K562 treated with DMSO at 1 percent for 4 hours (cell line): ENCODE data around the gene CIROP. TPM values are rescaled to one million over a fixed set of nuclear protein-coding genes. Genes with fewer than 3 reads are reported as not detected.

ENCODE experiments used
- total RNA-seq: library from RNA; unstranded; fragments of 300-600 nt; gene quantifications from 2 replicates; pipeline ENCODE4 v1.2.3, GENCODE V29; 2022; ENCODE audit not compliant: insufficient read depth

CIROP gene, protein sequence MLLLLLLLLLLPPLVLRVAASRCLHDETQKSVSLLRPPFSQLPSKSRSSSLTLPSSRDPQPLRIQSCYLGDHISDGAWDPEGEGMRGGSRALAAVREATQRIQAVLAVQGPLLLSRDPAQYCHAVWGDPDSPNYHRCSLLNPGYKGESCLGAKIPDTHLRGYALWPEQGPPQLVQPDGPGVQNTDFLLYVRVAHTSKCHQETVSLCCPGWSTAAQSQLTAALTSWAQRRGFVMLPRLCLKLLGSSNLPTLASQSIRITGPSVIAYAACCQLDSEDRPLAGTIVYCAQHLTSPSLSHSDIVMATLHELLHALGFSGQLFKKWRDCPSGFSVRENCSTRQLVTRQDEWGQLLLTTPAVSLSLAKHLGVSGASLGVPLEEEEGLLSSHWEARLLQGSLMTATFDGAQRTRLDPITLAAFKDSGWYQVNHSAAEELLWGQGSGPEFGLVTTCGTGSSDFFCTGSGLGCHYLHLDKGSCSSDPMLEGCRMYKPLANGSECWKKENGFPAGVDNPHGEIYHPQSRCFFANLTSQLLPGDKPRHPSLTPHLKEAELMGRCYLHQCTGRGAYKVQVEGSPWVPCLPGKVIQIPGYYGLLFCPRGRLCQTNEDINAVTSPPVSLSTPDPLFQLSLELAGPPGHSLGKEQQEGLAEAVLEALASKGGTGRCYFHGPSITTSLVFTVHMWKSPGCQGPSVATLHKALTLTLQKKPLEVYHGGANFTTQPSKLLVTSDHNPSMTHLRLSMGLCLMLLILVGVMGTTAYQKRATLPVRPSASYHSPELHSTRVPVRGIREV
- total RNA-seq = not detected in 2 replicates

DNA sequence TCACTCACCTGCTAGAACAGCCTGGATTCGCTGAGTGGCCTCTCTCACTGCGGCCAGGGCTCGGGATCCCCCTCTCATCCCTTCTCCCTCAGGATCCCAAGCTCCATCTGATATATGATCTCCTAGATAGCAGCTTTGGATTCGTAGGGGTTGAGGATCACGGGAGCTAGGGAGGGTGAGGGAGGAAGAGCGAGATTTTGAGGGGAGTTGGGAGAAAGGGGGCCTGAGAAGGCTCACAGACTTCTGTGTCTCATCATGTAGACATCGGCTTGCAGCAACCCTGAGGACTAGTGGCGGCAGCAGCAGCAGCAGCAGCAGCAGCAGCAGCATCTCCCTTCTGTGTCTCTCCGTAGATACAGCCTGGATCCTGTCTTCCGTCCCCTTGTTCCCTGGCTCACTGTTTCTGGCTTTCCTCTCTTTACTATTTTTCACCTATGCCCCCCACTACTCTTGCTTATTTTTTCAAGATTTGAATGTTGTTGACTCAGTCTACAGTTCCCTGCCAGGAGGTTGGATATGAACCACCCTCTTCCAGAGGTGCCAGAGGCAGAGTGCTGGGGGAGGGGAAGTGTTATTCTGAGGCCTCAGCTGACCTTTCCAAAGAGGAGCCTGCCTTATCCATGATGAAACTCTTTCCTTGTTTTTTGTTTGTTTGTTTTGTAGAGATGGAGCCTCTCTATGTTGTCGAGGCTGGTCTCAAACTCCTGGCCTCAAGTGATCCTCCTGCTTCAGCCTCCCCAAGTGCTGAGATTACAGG, at the start of gene CIROP:
Gene CIROP (minus strand): TSS at position 399 of the 757 bp plus-strand sequence. CDS start 69 bp downstream, at position 330.

DNA sequence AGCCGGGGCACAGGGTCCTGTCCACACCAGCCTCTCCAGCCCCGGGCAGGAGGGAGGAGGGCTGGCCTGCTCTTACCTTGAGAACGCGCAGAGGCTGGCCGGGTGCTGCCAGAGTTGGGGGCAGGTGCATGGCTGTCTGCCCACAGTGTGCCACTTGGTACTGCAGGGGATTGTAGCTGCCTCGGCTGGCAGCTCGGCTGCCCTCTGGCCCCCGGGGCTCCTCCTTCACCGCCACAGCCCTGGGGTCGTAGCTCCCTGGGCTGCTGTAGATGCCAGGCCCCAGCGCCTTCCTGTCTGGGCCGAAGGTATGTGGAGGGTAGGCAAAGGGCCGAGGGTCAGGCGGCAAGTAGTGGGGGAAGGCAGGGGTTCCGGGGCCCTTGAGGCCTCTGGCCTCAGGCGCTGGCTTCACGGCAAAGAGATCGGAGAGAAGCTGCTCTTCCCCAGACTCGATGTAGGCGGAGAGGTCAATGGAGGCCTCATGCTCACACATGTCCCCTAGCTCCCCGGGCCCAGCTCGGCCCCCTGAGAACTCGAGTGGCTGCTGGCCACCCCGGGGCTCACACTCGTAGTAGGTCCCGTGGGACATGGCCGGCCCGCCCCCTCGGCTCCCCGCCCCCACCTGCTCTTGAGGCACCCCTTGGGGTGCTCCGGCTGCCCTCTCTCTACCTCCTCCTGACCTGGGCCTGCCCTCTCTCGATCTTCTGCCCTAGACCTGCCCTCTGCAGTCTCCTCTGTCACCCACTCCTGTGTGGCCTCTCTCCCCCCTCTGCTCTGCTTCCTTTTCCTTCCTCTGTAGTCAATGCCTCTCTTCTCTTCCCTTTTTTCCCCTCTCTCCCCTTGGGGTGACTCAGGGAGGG, 13.9 kb upstream of the CIROP start, which contains the start of gene CEBPE:
Gene CEBPE (minus strand): TSS at position 750 of the 857 bp plus-strand sequence. CDS start 164 bp downstream, at position 586.

DNA sequence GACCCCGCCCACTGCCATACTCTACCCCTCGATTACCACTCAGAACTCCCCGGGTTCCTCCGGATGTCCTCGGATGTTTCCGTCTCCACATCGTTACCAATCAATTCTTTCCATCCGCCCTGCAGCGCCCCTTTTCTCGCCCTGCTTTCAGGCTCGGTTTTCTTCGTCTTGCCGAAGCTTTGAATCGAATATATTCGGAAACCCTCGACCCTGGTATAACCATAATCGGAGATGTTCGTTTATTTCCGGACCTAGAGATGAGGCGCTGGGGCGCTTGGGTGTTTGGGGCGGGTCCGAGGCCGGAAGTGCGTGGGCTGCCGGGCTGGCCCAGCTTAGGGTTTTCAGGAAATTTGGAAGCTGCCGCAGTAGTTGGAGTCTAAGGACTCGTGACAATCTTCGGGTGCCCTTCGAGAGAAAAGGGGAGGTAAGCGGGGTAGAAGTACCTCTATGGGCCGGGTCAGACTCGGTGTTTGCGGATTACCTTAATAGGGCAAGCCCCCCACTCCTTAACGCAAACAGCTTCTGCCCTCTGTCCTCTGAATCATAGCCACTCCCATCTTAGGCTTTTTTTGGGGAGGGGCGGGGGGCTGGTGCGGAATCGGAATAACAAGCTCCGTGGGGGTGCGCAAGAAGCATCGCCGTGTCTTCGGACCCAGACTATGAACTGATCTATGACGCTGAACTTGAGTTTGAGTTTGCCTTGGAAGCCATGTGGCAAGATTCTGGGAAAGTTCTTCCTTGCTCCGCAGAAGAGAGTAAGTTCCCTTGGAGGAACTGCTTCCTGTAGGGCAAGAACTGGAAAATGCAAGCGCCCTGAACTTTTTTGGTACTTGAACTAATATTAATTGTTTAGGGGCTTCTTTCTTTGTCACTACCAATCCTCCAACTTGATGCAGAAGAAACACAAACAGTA, 9.3 kb downstream of the CIROP start, which contains the start of gene C14orf119:
Gene C14orf119 (plus strand): TSS at position 310 of the 913 bp plus-strand sequence. CDS start 2,154 bp downstream, outside the sequence.

DNA sequence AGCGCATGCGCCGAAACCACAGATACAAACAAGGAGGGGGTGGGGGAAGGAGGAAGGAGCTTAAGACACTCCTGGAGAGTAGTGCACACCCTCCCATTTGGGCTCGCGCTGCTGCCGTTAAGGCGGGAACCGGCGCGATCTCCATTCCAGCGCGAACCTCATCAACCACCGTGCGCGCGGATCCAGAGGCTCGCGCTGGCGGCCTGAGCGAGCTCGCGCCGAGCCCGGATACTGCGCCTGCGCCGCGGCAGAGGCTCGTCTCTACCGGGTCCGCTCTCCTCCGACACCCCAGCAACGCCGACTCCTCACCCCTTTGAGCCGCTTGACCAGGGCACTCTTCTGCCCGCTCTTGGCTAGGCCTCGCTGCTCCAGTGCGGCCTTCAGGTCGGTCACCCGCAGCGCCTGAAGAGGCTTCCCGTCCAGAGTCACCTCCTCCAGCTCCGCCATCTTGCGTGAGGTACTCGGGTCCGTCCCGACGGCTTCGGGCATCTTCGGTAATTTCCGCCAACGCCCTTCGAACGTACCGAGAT, 10.1 kb downstream of the CIROP start, which contains the start of gene ACIN1:
Gene ACIN1 (minus strand): TSS at position 471 of the 530 bp plus-strand sequence. CDS start 24 bp downstream, at position 447.

DNA sequence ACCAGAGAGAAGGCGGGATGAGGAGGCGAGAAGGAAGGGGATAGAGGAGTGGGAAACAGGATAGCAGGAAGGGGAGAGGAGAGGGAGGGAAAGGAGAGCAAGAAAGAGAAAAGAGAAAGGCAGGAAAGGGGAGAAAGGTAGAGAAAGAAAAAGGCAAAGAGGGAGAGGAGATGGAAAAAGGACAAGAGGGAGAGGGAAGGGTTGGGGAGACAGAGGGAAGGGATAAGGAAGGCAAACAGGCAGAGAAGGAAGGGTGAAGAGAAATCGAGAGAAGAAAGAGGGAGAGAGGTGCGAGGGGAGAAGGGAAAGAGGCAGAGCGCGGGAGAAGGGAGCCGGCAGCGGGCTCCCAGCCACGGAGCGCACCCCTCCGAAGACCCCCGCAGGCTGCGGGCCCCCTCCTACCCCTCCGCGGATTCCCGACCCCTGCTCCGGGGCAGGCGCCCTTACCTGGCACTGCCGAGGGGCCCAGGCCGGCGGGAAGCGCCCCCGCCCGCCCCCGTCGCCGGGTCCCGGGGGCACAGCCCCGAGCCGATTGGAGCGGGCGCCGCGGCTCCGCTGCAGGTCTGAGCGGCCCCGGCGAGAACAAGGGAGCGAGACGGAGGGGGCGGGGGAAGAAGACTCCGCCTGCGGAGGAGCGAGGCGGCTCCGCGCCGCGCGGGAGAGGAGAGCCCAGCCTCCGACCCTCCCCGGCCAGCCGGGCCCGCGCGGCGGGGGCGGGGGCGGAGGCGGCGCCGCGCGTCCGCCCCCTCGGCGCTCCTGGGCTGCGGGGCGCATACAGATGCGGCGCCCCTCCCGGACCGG, 47.6 kb downstream of the CIROP start, which contains the start of gene CDH24:
Gene CDH24 (minus strand): TSS at position 565 of the 801 bp plus-strand sequence. CDS start 1,787 bp downstream, outside the sequence.

Other genes with a start within 250 kb of the CIROP start
- 40.9 and 49.4 TPM in 2 replicates for gene LRP10, start 233.2 kb downstream of the CIROP start, total RNA-seq
- gene REM2, start 221.8 kb downstream of the CIROP start, total RNA-seq = 2.6 and 3.2 TPM in 2 replicates
- gene RBM23, start 185.8 kb downstream of the CIROP start, total RNA-seq = 21.8 and 38.3 TPM in 2 replicates
- 89.0 and 103 TPM in 2 replicates for gene PRMT5, start 175.6 kb downstream of the CIROP start, total RNA-seq
- 95.0 and 103 TPM in 2 replicates for gene HAUS4, start 147.9 kb downstream of the CIROP start, total RNA-seq
- gene AJUBA, start 122.4 kb downstream of the CIROP start, total RNA-seq = 22.0 and 24.4 TPM in 2 replicates
- gene C14orf93, start 94.8 kb downstream of the CIROP start, total RNA-seq = 20.4 and 22.2 TPM in 2 replicates
- gene PSMB5, start 70.1 kb downstream of the CIROP start, total RNA-seq = 132 and 139 TPM in 2 replicates
- not detected in 2 replicates for gene PSMB11, start 62.8 kb downstream of the CIROP start, total RNA-seq
- gene CDH24, start 47.5 kb downstream of the CIROP start, total RNA-seq = 15.0 and 18.2 TPM in 2 replicates
- gene ACIN1, start 9.9 kb downstream of the CIROP start, total RNA-seq = 81.9 and 107 TPM in 2 replicates
- 37.4 and 41.8 TPM in 2 replicates for gene C14orf119, start 9.5 kb downstream of the CIROP start, total RNA-seq
- gene CEBPE, start 14.3 kb upstream of the CIROP start, total RNA-seq = not detected in 2 replicates
- 3.0 and 7.0 TPM in 2 replicates for gene SLC7A8, start 78.7 kb upstream of the CIROP start, total RNA-seq
- gene RNF212B, start 132.9 kb upstream of the CIROP start, total RNA-seq = not detected in 2 replicates
- gene HOMEZ, start 181.1 kb upstream of the CIROP start, total RNA-seq = 9.7 and 10.7 TPM in 2 replicates
- gene PPP1R3E, start 197.9 kb upstream of the CIROP start, total RNA-seq = 7.0 and 7.3 TPM in 2 replicates
- 13.9 and 16.1 TPM in 2 replicates for gene BCL2L2, start 201.8 kb upstream of the CIROP start, total RNA-seq
- 110 and 120 TPM in 2 replicates for gene PABPN1, start 216.5 kb upstream of the CIROP start, total RNA-seq
- not detected in 2 replicates for gene SLC22A17, start 247.9 kb upstream of the CIROP start, total RNA-seq